GM21786 (cell line): ENCODE measurements around the gene TNNI3K.

Source experiments
- ATAC-seq: cut with Tn5 transposase; IDR thresholded peaks from one replicate; pipeline ENCODE4 v1.9.1; 2021; ENCODE audit not compliant: unreplicated experiment

TNNI3K gene

DNA sequence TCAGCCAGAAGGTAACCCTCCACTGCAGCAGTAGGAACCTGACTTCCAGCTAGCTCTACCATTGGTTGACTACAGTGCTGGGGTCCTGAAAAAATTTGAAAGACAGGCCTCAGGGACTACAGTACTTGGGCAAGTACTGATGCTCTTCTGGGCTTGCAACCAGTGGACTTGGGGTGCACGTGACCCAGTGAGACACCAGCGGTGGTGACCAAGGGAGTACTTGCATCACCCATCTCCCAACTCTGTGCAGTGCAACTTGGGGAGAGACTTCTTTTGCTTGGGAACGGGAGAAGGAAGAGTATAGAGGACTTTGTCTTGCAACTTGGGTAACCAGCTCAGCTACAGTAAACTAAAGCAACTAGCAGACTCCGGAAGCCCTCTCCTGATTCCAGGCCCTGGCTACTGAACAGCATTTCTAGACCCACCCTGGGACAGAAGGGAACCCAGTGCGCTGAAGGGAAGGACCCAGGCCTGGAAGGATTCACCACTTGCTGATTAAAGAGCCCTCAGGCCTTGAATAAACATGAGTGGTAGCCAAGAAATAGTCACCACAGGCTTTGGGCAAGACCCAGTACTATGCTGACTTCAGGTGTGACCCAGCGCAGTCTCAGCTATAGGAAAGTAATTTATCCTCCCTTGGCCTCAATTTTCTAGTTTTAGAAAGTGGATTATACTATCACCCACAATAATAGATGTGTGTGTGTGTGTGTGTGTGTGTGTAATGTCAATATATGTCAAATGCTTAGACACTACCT is 45.6 kb downstream of the TNNI3K start:
- no peak for ATAC-seq

- ATAC-seq, result no peak
Observed at GRCh38 chr1:74286414-74286813, 51.2 kb downstream of the TNNI3K start.

GRCh38 chr1:74314438-74314837 is 79.3 kb downstream of the TNNI3K start:
- ATAC-seq, result no peak

- no peak for ATAC-seq
Observed at GRCh38 chr1:74316302-74316701, 81.1 kb downstream of the TNNI3K start.

DNA sequence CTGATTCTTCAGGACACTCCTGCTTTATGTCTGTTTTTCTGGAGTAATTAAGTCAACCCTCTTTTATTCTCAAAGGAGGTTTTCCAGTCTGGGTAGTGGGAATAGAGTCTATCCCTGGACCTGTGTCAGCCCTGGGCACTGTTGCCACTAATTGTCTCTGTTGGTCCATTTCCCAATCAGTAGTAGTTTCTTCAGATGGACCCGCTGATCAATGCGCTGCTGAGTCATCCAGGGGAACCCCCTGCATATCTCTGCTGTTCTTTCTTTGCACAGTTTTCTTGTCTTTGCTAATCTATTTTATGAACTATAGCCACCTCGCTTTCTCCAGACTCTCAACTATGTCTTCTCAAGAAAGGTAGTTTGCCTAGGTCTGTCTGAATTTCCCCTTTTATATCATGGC is 82.5 kb downstream of the TNNI3K start:
- ATAC-seq, result no peak

DNA sequence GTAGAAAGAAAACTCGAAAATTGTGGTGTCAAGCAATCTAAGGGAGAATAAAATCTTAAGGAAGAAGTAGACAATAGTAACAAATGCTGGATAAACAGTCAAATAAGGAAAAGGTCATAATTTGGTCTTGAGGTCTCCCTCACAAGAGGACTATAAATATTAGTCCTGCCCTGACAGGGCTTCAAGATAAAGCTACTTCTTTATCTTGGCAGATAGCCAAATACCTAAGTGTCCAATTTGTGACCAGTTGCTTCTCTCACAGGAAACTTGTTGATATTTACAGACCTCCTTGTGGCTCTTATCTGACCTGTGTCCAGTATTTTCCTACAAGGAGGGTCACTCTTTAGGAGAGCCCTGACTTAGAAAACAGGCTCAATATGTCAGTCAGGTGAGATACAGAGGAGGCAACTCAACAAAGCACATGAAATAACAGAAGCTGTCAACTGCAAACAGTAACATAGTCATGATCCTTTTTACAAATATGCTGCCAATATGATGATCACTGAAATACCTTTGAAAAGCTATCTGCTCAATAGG is 88.8 kb downstream of the TNNI3K start:
- ATAC-seq, result no peak

DNA sequence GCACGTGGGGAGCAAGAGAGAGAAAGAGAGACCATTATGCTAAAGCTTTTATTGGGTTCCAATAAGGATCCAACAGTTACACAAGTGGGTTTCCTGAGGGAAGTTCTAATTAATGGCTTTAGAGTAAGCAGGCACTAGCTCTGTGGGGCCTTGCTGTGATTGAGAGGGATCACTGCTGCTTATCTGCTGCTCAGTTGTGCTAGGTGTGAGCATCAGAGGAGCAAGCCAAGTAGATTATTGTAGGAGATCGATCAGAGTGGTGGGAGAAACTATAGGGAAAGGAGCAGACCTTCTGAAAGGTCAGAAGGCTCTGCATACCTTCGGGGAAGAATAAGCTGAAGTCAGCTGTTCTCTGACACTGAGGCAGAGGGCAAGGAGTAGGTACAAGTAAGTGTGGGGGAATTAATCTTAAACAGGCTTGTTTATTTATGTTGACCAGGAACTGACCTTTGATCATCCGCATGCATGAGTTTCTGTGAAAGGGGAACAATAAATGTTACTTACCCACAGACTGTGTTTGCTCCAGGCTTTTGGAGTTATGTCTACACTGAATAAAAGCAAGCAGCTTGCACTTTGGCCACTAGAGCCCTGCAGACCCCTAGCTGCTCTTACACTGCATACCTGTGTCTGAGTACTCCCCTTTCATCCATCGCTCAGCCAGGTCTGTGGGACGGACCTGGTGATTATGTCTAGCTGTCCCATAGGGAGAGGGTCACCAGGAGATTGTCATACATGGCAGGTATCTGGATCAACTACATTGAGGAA is 89.7 kb downstream of the TNNI3K start:
- no peak for ATAC-seq

- no peak for ATAC-seq
Observed at GRCh38 chr1:74328851-74329250, 93.7 kb downstream of the TNNI3K start.

GRCh38 chr1:74333244-74333643 is 98.1 kb downstream of the TNNI3K start:
- no peak for ATAC-seq

- no peak for ATAC-seq
Observed at GRCh38 chr1:74334147-74334546, 99.0 kb downstream of the TNNI3K start.

DNA sequence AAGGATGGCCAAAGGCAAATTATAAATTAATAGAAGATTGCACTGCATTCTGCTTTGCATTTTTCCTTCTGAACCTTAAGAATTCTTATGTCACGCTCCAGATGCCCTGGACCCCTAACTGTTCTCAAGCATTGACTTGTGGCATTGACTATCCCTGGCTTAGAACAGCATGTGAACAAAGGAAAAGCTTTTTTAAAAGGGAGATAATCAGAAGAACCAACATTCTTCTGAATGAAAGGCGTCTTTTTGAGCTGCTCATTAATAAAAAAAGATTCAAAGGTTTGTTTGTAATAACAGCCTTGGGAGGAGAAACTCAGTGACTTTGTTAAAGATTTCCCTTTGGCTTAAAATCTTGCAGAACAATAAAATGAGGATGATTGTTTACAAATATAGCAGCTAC is 105.5 kb downstream of the TNNI3K start:
- ATAC-seq, result no peak

- no peak for ATAC-seq
Observed at GRCh38 chr1:74341702-74342339, 106.6 kb downstream of the TNNI3K start.

GRCh38 chr1:74343216-74343615 is 108.0 kb downstream of the TNNI3K start:
- no peak for ATAC-seq

DNA sequence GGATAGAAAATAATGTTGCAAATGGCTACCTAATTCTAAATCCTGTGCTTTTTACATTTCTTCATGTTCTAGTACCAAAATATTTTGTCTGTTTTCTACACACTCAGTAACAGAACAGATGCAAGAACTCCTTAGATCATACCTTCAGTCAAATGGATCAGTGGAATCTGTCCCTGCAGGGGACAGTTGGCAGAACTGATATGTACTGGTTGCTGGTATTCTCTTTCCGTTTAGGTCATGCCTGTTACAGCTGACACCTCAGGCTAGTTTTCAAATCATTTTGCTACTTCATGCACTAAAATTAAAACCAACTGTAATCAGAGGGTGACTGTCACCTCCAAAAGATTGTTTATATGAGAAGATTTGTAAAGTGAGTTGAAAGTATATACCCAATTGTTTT is 109.2 kb downstream of the TNNI3K start:
- ATAC-seq, result no peak

DNA sequence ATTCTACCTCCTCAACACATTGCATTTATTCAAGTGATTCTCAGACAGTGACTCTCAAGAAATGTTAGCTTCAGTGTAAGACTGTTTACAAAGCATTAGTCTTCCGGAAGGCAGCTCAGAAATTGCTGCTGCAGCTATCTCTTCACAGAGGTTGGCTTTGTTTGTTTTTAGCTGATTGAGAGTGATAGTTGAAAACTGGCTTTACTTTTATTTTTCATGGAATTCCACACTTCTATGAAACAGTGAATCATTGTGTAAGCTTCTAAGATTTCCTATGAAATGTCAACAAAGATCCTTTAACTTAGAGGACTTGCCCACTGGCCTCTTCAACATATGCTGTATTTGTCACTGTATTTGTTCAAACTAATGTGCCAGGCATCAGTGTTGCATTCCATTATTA is 121.3 kb downstream of the TNNI3K start:
- no peak for ATAC-seq

DNA sequence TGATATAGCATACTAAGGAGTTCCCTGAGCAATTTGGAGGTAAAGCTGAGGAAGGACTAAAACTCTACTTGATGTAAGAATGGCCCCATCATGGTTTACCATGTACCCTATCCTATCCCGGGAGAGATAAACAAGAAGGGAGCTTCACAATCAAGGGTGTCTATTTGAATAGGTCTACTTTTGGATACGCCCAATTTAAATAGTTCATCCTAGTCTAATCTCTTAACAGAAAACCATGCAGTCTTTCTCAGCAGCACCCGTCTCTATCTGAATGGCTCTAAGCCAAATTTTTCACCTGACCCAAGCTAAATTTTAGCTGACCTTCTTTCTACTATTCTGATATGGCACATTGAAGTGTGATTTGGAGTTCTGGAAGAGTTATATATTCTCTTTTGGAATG is 122.0 kb downstream of the TNNI3K start:
- ATAC-seq, result no peak

DNA sequence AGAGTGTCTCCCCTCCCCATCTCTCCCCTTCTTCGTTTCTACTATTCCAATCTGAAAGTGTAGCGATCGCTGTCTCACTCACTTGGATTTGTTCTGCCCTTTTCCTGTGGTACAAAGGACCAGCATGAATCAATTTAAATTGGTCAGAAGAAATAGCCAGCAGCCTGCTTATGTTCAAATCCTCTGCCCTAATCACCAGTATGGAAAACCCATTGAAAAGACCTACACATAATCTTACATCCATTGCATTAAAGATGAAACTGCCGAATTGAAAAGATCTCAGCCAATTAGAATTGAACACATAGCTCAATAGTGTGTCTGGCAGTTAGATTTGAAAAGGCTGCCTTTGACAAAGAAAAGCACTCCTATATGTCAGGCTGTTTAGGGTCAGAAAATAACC is 122.6 kb downstream of the TNNI3K start:
- no peak for ATAC-seq

DNA sequence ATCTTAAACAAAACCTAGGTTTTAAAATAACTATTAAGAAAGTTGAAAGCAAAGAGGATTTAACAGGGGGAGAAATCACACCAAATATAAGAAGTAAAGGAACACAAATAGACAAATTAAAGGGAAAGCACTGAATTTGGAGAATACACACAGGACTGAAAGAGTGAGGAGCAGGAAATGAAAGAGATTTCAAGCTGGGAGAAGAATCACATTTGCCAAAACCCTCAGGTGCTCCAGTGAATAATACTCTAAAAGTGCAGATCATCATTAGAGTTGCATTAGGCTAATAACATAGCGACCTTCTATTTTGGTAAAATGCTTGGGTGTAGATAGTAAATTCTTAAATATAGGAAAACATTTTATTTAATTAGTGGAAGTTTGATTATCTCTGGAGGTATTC is 127.5 kb downstream of the TNNI3K start:
- no peak for ATAC-seq

GRCh38 chr1:74363220-74363619 is 128.0 kb downstream of the TNNI3K start:
- no peak for ATAC-seq

GRCh38 chr1:74367175-74367813 is 132.1 kb downstream of the TNNI3K start:
- no peak for ATAC-seq

GRCh38 chr1:74368335-74368734 is 133.1 kb downstream of the TNNI3K start:
- no peak for ATAC-seq
